WTC11 (cell line): Measurements from ENCODE around the gene RASSF8. TPM values are rescaled to one million over a fixed set of nuclear protein-coding genes. Genes with fewer than 3 reads are reported as not detected.

ENCODE experiments used
- ATAC-seq: fragments of 200-7000 bp; cut with Tn5 transposase; 2 replicates; pipeline ENCODE4 v1.10.0; 2021; ENCODE audit warnings: mild to moderate bottlenecking, moderate library complexity
- CTCF ChIA-PET: fragments of 300-600 bp; sonication (Branson Sonifier 250); formaldehyde crosslinking; loops from one replicate; lab custom pipeline; 2021; ENCODE audit warnings: antibody characterized with exemption; lab: Charles Lee
- POLR2A ChIA-PET: fragments of 350-600 bp; sonication (Branson Sonifier 250); formaldehyde crosslinking; loops from one replicate; lab custom pipeline; 2021; ENCODE audit warnings: antibody characterized with exemption; lab: Charles Lee
- DNase-seq: peaks from one replicate; pipeline ENCODE4 v3.0.0; 2021; ENCODE audit warnings: low spot score
- H3K27ac Mint-ChIP-seq: 2 replicates; pipeline ENCODE4 v1.8.0; 2021; ENCODE audit warnings: mixed read lengths
- H3K27me3 Mint-ChIP-seq: 2 replicates; pipeline ENCODE4 v1.8.0; 2021; ENCODE audit warnings: low read depth, mild to moderate bottlenecking, moderate library complexity, mixed read lengths
- H3K36me3 Mint-ChIP-seq: 2 replicates; pipeline ENCODE4 v1.8.0; 2021; ENCODE audit warnings: mixed read lengths
- H3K4me1 Mint-ChIP-seq: 2 replicates; pipeline ENCODE4 v1.8.0; 2022; ENCODE audit warnings: mixed read lengths
- H3K4me3 Mint-ChIP-seq: 2 replicates; pipeline ENCODE4 v1.8.0; 2021; ENCODE audit warnings: mild to moderate bottlenecking, moderate library complexity, mixed read lengths
- H3K9me3 Mint-ChIP-seq: 2 replicates; pipeline ENCODE4 v1.8.0; 2021; ENCODE audit warnings: mixed read lengths
- ETV6 ChIP-seq: sonication (generic); formaldehyde crosslinking; IDR thresholded peaks from 2 replicates; pipeline ENCODE4 v1.8.1; 2022; ENCODE audit warnings: mild to moderate bottlenecking, missing genetic modification reagents
- GTF2I ChIP-seq: fragments of 250-450 bp; sonication (Bioruptor Pico); conservative IDR thresholded peaks from 2 replicates; pipeline ENCODE4 v1.4.0; 2021; ENCODE audit warnings: mild to moderate bottlenecking
- JAZF1 ChIP-seq: fragments of 250-450 bp; sonication (Bioruptor Pico); IDR thresholded peaks from 2 replicates; pipeline ENCODE4 v1.9.0; 2021; ENCODE audit warnings: moderate library complexity, mild to moderate bottlenecking, inconsistent platforms
- NFYB ChIP-seq: sonication (generic); formaldehyde crosslinking; conservative IDR thresholded peaks from 2 replicates; pipeline ENCODE4 v1.8.0; 2022; ENCODE audit warnings: low read depth, missing genetic modification reagents
- PRRX2 ChIP-seq: fragments of 250-450 bp; sonication (Bioruptor Pico); IDR thresholded peaks from 2 replicates; pipeline ENCODE4 v1.8.0; 2021; ENCODE audit warnings: mild to moderate bottlenecking
- SP1 ChIP-seq: sonication (generic); formaldehyde crosslinking; conservative IDR thresholded peaks from 2 replicates; pipeline ENCODE4 v1.8.1; 2022; ENCODE audit warnings: missing genetic modification reagents
- TEAD4 ChIP-seq: sonication (generic); formaldehyde crosslinking; IDR thresholded peaks from 2 replicates; pipeline ENCODE4 v1.8.0; 2022; ENCODE audit warnings: mild to moderate bottlenecking, missing genetic modification reagents
- ZNF219 ChIP-seq: sonication (generic); formaldehyde crosslinking; IDR thresholded peaks from 2 replicates; pipeline ENCODE4 v1.8.0; 2023; ENCODE audit warnings: missing genetic modification reagents, mild to moderate bottlenecking, borderline replicate concordance
- ZNF317 ChIP-seq: sonication (generic); formaldehyde crosslinking; IDR thresholded peaks from 2 replicates; pipeline ENCODE4 v1.8.1; 2023; ENCODE audit warnings: low read depth, mild to moderate bottlenecking, moderate library complexity, missing genetic modification reagents, borderline replicate concordance
- ZNF423 ChIP-seq: fragments of 250-450 bp; sonication (Bioruptor Pico); IDR thresholded peaks from 2 replicates; pipeline ENCODE4 v2.1.2; 2022; ENCODE audit warnings: mild to moderate bottlenecking, moderate library complexity
- total RNA-seq: library from RNA; stranded (reverse); gene quantifications from 3 replicates; pipeline ENCODE4 v1.2.3, GENCODE V29; 2021
- TF ChIP-seq, protein P1 (sequence below): sonication (generic); formaldehyde crosslinking; IDR thresholded peaks from 2 replicates; pipeline ENCODE4 v1.8.1; 2022; ENCODE audit warnings: mild to moderate bottlenecking, missing genetic modification reagents, moderate library complexity, borderline replicate concordance
- TF ChIP-seq, protein P2 (sequence below): sonication (generic); formaldehyde crosslinking; IDR thresholded peaks from 2 replicates; pipeline ENCODE4 v1.8.0; 2022; ENCODE audit warnings: mild to moderate bottlenecking, missing genetic modification reagents
- TF ChIP-seq, protein P3 (sequence below): sonication (generic); formaldehyde crosslinking; IDR thresholded peaks from 2 replicates; pipeline ENCODE4 v1.8.1; 2022; ENCODE audit warnings: low read depth, mild to moderate bottlenecking, moderate library complexity, missing genetic modification reagents, borderline replicate concordance
- TF ChIP-seq, protein P4 (sequence below): fragments of 250-450 bp; sonication (Bioruptor Pico); IDR thresholded peaks from 2 replicates; pipeline ENCODE4 v1.9.0; 2021; ENCODE audit warnings: moderate library complexity, mild to moderate bottlenecking, inconsistent platforms, borderline replicate concordance
- TF ChIP-seq, protein P5 (sequence below): sonication (generic); formaldehyde crosslinking; IDR thresholded peaks from 2 replicates; pipeline ENCODE4 v1.8.1; 2022; ENCODE audit warnings: missing genetic modification reagents, borderline replicate concordance
- TF ChIP-seq, protein P6 (sequence below): fragments of 200-600 bp; IDR thresholded peaks from 2 replicates; pipeline ENCODE4 v1.8.0; 2022; ENCODE audit warnings: antibody characterized with exemption
- TF ChIP-seq, protein P7 (sequence below): sonication (generic); formaldehyde crosslinking; conservative IDR thresholded peaks from 2 replicates; pipeline ENCODE4 v1.8.1; 2023; ENCODE audit warnings: mild to moderate bottlenecking, low read depth, missing genetic modification reagents, moderate library complexity
- TF ChIP-seq, protein P8 (sequence below): sonication (generic); formaldehyde crosslinking; IDR thresholded peaks from 2 replicates; pipeline ENCODE4 v1.8.1; 2023; ENCODE audit warnings: mild to moderate bottlenecking, missing genetic modification reagents, moderate library complexity

RASSF8 gene
- total RNA-seq, 1 experiment from 2014 or later, result 48.6 TPM

DNA sequence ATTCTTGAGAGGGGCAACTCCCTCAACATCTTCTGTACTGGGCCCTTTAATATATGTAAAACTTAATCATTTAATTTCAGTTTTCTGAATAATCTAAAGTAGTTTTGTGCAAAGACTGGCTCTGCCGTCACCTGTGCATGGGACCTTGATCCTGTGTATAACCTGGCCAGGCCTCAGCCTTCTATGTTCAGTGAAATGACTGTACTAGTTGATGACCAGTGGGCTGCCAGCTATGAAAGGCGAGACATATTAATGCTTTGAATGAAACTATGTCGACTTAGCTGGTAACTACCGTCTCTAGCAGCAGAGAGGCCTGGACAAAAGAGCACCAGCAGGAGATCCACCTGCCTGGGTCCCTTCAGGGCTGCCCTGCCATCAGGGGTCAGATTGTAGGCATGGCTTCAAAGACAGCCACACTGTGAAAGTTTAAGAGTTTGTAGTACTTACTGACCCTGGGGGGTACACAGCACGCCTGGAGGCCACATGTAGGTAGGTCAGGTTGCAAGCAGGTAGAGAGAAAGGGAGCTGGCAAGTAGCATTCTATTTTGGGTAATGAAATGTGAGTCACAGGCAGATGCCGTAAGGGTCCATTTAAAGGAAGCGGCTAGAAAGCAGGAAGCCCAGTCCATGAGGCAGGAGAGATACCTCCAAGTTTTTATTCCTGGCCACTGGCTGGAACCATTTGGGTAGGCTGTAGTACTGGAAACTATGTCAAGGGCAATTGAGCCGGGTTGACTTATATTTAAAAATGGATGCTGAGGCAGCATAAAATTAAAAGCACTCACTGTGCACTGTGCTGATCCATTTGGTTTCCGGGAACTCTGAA, 89.1 kb downstream of the RASSF8 start:
- H3K4me1 Mint-ChIP-seq, result peaks cover 31% of the 10 kb centered on the region
- POLR2A ChIA-PET, result interaction anchor here (0.6 to 0.9 kb wide), 2 partner anchors 63 to 896 kb away, joined by 3 read pairs; no protein-coding TSS in a partner anchor
- H3K27me3 Mint-ChIP-seq, result no peaks in the 10 kb centered on the region; the same call in 1 of the 2 replicates
- ATAC-seq (peak; percentile 95), DNase-seq (peak; percentile 50)
- CTCF ChIA-PET, result interaction anchor here (0.6 to 1.3 kb wide), 6 partner anchors 10 to 853 kb away, joined by 3 to 7 read pairs (median 4); partner anchors contain the start of genes DNAI7 and ETFRF1
- no peaks in the 10 kb centered on the region for H3K36me3 Mint-ChIP-seq
- H3K9me3 Mint-ChIP-seq, result no peaks in the 10 kb centered on the region; the same call in 1 of the 2 replicates
- no peak overlapping the region for H3K27ac Mint-ChIP-seq
- H3K4me3 Mint-ChIP-seq, result no peak overlapping the region
- TF ChIP-seq ZNF423 (CRISPR knock-in tag), result peak; percentile 80; the same call in 1 of the 2 replicates
- TF ChIP-seq, protein P1, sequence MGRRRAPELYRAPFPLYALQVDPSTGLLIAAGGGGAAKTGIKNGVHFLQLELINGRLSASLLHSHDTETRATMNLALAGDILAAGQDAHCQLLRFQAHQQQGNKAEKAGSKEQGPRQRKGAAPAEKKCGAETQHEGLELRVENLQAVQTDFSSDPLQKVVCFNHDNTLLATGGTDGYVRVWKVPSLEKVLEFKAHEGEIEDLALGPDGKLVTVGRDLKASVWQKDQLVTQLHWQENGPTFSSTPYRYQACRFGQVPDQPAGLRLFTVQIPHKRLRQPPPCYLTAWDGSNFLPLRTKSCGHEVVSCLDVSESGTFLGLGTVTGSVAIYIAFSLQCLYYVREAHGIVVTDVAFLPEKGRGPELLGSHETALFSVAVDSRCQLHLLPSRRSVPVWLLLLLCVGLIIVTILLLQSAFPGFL, result no peak

DNA sequence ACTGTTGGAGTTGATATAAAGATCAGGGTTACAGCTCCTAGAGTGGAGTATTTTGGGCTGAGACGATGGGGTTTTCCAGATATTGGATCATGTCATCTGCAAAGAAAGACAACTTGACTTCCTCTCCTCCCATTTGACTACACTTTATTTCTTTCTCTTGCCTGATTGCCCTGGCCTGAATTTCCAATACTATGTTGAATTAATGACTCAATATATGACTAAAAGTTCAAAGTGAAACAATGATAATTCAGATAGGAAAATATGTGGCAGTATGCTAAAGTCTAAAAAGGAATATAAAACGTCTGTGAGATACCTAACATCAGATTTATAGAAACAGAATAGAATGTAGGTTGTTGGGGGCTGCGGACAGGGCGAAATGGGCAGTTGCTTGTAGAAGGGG, 94.2 kb downstream of the RASSF8 start:
- ATAC-seq, result no peak
- POLR2A ChIA-PET, result no interaction called here
- H3K9me3 Mint-ChIP-seq, result no peaks in the 10 kb centered on the region; the same call in 1 of the 2 replicates
- no peak for TF ChIP-seq GTF2I
- TF ChIP-seq, protein P2, sequence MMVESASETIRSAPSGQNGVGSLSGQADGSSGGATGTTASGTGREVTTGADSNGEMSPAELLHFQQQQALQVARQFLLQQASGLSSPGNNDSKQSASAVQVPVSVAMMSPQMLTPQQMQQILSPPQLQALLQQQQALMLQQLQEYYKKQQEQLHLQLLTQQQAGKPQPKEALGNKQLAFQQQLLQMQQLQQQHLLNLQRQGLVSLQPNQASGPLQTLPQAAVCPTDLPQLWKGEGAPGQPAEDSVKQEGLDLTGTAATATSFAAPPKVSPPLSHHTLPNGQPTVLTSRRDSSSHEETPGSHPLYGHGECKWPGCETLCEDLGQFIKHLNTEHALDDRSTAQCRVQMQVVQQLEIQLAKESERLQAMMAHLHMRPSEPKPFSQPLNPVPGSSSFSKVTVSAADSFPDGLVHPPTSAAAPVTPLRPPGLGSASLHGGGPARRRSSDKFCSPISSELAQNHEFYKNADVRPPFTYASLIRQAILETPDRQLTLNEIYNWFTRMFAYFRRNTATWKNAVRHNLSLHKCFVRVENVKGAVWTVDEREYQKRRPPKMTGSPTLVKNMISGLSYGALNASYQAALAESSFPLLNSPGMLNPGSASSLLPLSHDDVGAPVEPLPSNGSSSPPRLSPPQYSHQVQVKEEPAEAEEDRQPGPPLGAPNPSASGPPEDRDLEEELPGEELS (CRISPR knock-in tag), result no peak
- TF ChIP-seq ZNF317 (CRISPR knock-in tag), result no peak
- TF ChIP-seq, protein P3, sequence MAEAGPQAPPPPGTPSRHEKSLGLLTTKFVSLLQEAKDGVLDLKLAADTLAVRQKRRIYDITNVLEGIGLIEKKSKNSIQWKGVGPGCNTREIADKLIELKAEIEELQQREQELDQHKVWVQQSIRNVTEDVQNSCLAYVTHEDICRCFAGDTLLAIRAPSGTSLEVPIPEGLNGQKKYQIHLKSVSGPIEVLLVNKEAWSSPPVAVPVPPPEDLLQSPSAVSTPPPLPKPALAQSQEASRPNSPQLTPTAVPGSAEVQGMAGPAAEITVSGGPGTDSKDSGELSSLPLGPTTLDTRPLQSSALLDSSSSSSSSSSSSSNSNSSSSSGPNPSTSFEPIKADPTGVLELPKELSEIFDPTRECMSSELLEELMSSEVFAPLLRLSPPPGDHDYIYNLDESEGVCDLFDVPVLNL (CRISPR knock-in tag), result no peak
- TF ChIP-seq, protein P4, sequence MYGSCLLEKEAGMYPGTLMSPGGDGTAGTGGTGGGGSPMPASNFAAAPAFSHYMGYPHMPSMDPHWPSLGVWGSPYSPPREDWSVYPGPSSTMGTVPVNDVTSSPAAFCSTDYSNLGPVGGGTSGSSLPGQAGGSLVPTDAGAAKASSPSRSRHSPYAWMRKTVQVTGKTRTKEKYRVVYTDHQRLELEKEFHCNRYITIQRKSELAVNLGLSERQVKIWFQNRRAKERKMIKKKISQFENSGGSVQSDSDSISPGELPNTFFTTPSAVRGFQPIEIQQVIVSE (CRISPR knock-in tag), result no peak
- TF ChIP-seq, protein P5, sequence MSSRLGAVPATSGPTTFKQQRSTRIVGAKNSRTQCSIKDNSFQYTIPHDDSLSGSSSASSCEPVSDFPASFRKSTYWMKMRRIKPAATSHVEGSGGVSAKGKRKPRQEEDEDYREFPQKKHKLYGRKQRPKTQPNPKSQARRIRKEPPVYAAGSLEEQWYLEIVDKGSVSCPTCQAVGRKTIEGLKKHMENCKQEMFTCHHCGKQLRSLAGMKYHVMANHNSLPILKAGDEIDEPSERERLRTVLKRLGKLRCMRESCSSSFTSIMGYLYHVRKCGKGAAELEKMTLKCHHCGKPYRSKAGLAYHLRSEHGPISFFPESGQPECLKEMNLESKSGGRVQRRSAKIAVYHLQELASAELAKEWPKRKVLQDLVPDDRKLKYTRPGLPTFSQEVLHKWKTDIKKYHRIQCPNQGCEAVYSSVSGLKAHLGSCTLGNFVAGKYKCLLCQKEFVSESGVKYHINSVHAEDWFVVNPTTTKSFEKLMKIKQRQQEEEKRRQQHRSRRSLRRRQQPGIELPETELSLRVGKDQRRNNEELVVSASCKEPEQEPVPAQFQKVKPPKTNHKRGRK (CRISPR knock-in tag), result no peak
- TF ChIP-seq ETV6 (CRISPR knock-in tag), result no peak
- no peak for TF ChIP-seq PRRX2
- no peak for TF ChIP-seq TEAD4 (CRISPR knock-in tag)
- TF ChIP-seq, protein P6, sequence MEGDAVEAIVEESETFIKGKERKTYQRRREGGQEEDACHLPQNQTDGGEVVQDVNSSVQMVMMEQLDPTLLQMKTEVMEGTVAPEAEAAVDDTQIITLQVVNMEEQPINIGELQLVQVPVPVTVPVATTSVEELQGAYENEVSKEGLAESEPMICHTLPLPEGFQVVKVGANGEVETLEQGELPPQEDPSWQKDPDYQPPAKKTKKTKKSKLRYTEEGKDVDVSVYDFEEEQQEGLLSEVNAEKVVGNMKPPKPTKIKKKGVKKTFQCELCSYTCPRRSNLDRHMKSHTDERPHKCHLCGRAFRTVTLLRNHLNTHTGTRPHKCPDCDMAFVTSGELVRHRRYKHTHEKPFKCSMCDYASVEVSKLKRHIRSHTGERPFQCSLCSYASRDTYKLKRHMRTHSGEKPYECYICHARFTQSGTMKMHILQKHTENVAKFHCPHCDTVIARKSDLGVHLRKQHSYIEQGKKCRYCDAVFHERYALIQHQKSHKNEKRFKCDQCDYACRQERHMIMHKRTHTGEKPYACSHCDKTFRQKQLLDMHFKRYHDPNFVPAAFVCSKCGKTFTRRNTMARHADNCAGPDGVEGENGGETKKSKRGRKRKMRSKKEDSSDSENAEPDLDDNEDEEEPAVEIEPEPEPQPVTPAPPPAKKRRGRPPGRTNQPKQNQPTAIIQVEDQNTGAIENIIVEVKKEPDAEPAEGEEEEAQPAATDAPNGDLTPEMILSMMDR, result no peak
- TF ChIP-seq, protein P7, sequence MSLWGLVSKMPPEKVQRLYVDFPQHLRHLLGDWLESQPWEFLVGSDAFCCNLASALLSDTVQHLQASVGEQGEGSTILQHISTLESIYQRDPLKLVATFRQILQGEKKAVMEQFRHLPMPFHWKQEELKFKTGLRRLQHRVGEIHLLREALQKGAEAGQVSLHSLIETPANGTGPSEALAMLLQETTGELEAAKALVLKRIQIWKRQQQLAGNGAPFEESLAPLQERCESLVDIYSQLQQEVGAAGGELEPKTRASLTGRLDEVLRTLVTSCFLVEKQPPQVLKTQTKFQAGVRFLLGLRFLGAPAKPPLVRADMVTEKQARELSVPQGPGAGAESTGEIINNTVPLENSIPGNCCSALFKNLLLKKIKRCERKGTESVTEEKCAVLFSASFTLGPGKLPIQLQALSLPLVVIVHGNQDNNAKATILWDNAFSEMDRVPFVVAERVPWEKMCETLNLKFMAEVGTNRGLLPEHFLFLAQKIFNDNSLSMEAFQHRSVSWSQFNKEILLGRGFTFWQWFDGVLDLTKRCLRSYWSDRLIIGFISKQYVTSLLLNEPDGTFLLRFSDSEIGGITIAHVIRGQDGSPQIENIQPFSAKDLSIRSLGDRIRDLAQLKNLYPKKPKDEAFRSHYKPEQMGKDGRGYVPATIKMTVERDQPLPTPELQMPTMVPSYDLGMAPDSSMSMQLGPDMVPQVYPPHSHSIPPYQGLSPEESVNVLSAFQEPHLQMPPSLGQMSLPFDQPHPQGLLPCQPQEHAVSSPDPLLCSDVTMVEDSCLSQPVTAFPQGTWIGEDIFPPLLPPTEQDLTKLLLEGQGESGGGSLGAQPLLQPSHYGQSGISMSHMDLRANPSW (CRISPR knock-in tag), result no peak
- TF ChIP-seq, protein P8, sequence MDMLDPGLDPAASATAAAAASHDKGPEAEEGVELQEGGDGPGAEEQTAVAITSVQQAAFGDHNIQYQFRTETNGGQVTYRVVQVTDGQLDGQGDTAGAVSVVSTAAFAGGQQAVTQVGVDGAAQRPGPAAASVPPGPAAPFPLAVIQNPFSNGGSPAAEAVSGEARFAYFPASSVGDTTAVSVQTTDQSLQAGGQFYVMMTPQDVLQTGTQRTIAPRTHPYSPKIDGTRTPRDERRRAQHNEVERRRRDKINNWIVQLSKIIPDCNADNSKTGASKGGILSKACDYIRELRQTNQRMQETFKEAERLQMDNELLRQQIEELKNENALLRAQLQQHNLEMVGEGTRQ, result no peak
- TF ChIP-seq ZNF219, result no peak
- no peak for TF ChIP-seq SP1
- TF ChIP-seq, protein P1, result no peak
- TF ChIP-seq ZNF423 (CRISPR knock-in tag), result no peak
- no peak for TF ChIP-seq JAZF1 (CRISPR knock-in tag)
- TF ChIP-seq NFYB (CRISPR knock-in tag), result no peak

More for the DNA sequence above, 94.2 kb downstream of the RASSF8 start:
- H3K4me1 Mint-ChIP-seq, result peaks cover 25% of the 10 kb centered on the region
- H3K4me3 Mint-ChIP-seq, result no peak overlapping the region
- no peaks in the 10 kb centered on the region; the same call in 1 of the 2 replicates for H3K27me3 Mint-ChIP-seq
- CTCF ChIA-PET, result no interaction called here
- H3K27ac Mint-ChIP-seq, result no peak overlapping the region
- H3K36me3 Mint-ChIP-seq, result peaks cover 12% of the 10 kb centered on the region
- no peak for DNase-seq
